ENCODE measurements around the gene GRIA4.

GRCh38 chr11:105834461-105834860, 224.6 kb downstream of the GRIA4 start:
- TF ChIP-seq CTCF (IDR thresholded peaks at IDR 0.05; ENCODE audit: low read depth, low read length, poor library complexity, severe bottlenecking) (no peak), EZH2phosphoT487 (IDR thresholded peaks at IDR 0.05; ENCODE audit: borderline replicate concordance, low read length) (no peak)
